ENCODE data around the gene IRAG1. TPM values are rescaled to one million over a fixed set of nuclear protein-coding genes. Genes with fewer than 3 reads are reported as not detected.

The IRAG1 gene
- total and polyA plus RNA-seq, 2 donors (not counting 1 experiment from before 2014, with no cell fraction given): 0.27 to 0.32 TPM

- no peaks in the 10 kb centered on the region for H3K9me3 ChIP-seq (ENCODE audit: control extremely low read depth in 1 of 3, control insufficient read depth in 2 of 3, insufficient read depth in 1 of 3, low read length in 2 of 3)
- ChIA-PET POLR2A (interaction anchor here (0.7 kb wide), 1 partner anchor 79 kb away, joined by 4 read pairs; no protein-coding TSS in a partner anchor), CTCF (interaction anchor here (0.7 to 3.1 kb wide), 4 partner anchors 8 to 329 kb away, joined by 3 to 10 read pairs (median 4); partner anchors contain the start of genes CTR9 and RNF141)
- H3K4me3 ChIP-seq (ENCODE audit: control extremely low read depth in 1 of 5, extremely low read depth in 1 of 5, insufficient read depth in 1 of 5, low read depth in 2 of 5, low read length in 4 of 5): no peak overlapping the region
- H3K27me3 Mint-ChIP-seq: no peaks in the 10 kb centered on the region
- no peak overlapping the region for H3K27ac ChIP-seq (ENCODE audit: low read length in 2 of 2)
- H2AFZ ChIP-seq (ENCODE audit: insufficient read depth, low read depth, low read length, poor library complexity, severe bottlenecking): no peak overlapping the region
- peak overlapping the region; percentile 29 for H3K4me3 Mint-ChIP-seq
- no peaks in the 10 kb centered on the region for H3K9me3 Mint-ChIP-seq (ENCODE audit: insufficient read depth)
- H3K36me3 ChIP-seq (replicated peaks in 1 of 2; ENCODE audit: control extremely low read depth in 1 of 2, control insufficient read depth in 1 of 2, extremely low read depth in 1 of 2, insufficient read depth in 2 of 2, low read length in 1 of 2): no peaks in the 10 kb centered on the region
- H3K9ac ChIP-seq (ENCODE audit: low read length): no peak overlapping the region
- no peaks in the 10 kb centered on the region for H3K79me2 ChIP-seq (ENCODE audit: control insufficient read depth, insufficient read depth, low read length)
- no peak for ATAC-seq (ENCODE audit: low read depth)
- H3K27ac Mint-ChIP-seq: peak overlapping the region; percentile 32
- peaks cover 23% of the 10 kb centered on the region for H3K4me1 Mint-ChIP-seq
- no peak for TF ChIP-seq EZH2 (IDR thresholded peaks at IDR 0.05; ENCODE audit: borderline replicate concordance, insufficient read depth, low read depth, low read length, poor library complexity, severe bottlenecking)
- no peak for TF ChIP-seq CTCF (IDR thresholded peaks at IDR 0.05)
- intact Hi-C loops (cut with micrococcal nuclease): no loop called here
- H3K4me2 ChIP-seq (replicated peaks; ENCODE audit: low read depth, low read length, poor library complexity, severe bottlenecking): no peak overlapping the region
- 89% methylated on average over 4 of the region's 9 CpGs for WGBS (ENCODE audit: insufficient coverage)
- H3K4me1 ChIP-seq (ENCODE audit: control insufficient read depth in 2 of 2, insufficient read depth in 2 of 2, low read length in 2 of 2): peaks cover 13 to 16% of the 10 kb centered on the region in 2 donors
- no peaks in the 10 kb centered on the region for H3K27me3 ChIP-seq (replicated peaks in 1 of 4; ENCODE audit: control extremely low read depth in 1 of 4, control insufficient read depth in 3 of 4, insufficient read depth in 4 of 4, low read length in 3 of 4)
- DNase-seq: no peak
- no peaks in the 10 kb centered on the region for H4K20me1 ChIP-seq (ENCODE audit: control insufficient read depth, insufficient read depth, low read length, poor library complexity, severe bottlenecking)
These were observed 49.1 kb upstream of the IRAG1 start for GRCh38 chr11:10742460-10743208.

Data from B cell (primary cell).